WTC11 (cell line): ENCODE measurements around the gene SRPK3. TPM values are rescaled to one million over a fixed set of nuclear protein-coding genes. Genes with fewer than 3 reads are reported as not detected.
A peak's percentile ranks its signal among the peaks of the same experiment; 100 is the strongest.

Source experiments
- ATAC-seq: fragments of 200-7000 bp; cut with Tn5 transposase; 2 replicates; pipeline ENCODE4 v1.10.0; 2021; ENCODE audit warnings: mild to moderate bottlenecking, moderate library complexity
- CTCF ChIA-PET: fragments of 300-600 bp; sonication (Branson Sonifier 250); formaldehyde crosslinking; loops from one replicate; lab custom pipeline; 2021; ENCODE audit warnings: antibody characterized with exemption; lab: Charles Lee
- POLR2A ChIA-PET: fragments of 350-600 bp; sonication (Branson Sonifier 250); formaldehyde crosslinking; loops from one replicate; lab custom pipeline; 2021; ENCODE audit warnings: antibody characterized with exemption; lab: Charles Lee
- DNase-seq: peaks from one replicate; pipeline ENCODE4 v3.0.0; 2021; ENCODE audit warnings: low spot score
- H3K27ac Mint-ChIP-seq: 2 replicates; pipeline ENCODE4 v1.8.0; 2021; ENCODE audit warnings: mixed read lengths
- H3K27me3 Mint-ChIP-seq: 2 replicates; pipeline ENCODE4 v1.8.0; 2021; ENCODE audit warnings: low read depth, mild to moderate bottlenecking, moderate library complexity, mixed read lengths
- H3K36me3 Mint-ChIP-seq: 2 replicates; pipeline ENCODE4 v1.8.0; 2021; ENCODE audit warnings: mixed read lengths
- H3K4me1 Mint-ChIP-seq: 2 replicates; pipeline ENCODE4 v1.8.0; 2022; ENCODE audit warnings: mixed read lengths
- H3K4me3 Mint-ChIP-seq: 2 replicates; pipeline ENCODE4 v1.8.0; 2021; ENCODE audit warnings: mild to moderate bottlenecking, moderate library complexity, mixed read lengths
- H3K9me3 Mint-ChIP-seq: 2 replicates; pipeline ENCODE4 v1.8.0; 2021; ENCODE audit warnings: mixed read lengths
- ARID4B ChIP-seq: sonication (generic); formaldehyde crosslinking; IDR thresholded peaks from 2 replicates; pipeline ENCODE4 v1.8.0; 2023; ENCODE audit warnings: missing genetic modification reagents, mild to moderate bottlenecking, borderline replicate concordance
- ATF6 ChIP-seq: sonication (generic); formaldehyde crosslinking; IDR thresholded peaks from 2 replicates; pipeline ENCODE4 v1.8.1; 2023; ENCODE audit warnings: mild to moderate bottlenecking, missing genetic modification reagents
- CREM ChIP-seq: sonication (generic); formaldehyde crosslinking; IDR thresholded peaks from 2 replicates; pipeline ENCODE4 v1.8.1; 2022; ENCODE audit warnings: mild to moderate bottlenecking, missing genetic modification reagents, moderate library complexity
- GABPB1 ChIP-seq: sonication (generic); formaldehyde crosslinking; IDR thresholded peaks from 2 replicates; pipeline ENCODE4 v1.8.1; 2023; ENCODE audit warnings: mild to moderate bottlenecking, missing genetic modification reagents
- GTF2I ChIP-seq: fragments of 250-450 bp; sonication (Bioruptor Pico); conservative IDR thresholded peaks from 2 replicates; pipeline ENCODE4 v1.4.0; 2021; ENCODE audit warnings: mild to moderate bottlenecking
- IRF1 ChIP-seq: sonication (generic); formaldehyde crosslinking; IDR thresholded peaks from 2 replicates; pipeline ENCODE4 v1.8.0; 2023; ENCODE audit warnings: missing genetic modification reagents
- MXD4 ChIP-seq: fragments of 250-450 bp; sonication (Bioruptor Pico); IDR thresholded peaks from 2 replicates; pipeline ENCODE4 v1.8.0; 2021; ENCODE audit warnings: mild to moderate bottlenecking, moderate library complexity, borderline replicate concordance
- NR2C2 ChIP-seq: sonication (generic); formaldehyde crosslinking; IDR thresholded peaks from 2 replicates; pipeline ENCODE4 v1.8.0; 2022; ENCODE audit warnings: mild to moderate bottlenecking, missing genetic modification reagents
- RORB ChIP-seq: fragments of 250-450 bp; sonication (Bioruptor Pico); IDR thresholded peaks from 2 replicates; pipeline ENCODE4 v1.9.0; 2021; ENCODE audit warnings: mild to moderate bottlenecking
- SP1 ChIP-seq: sonication (generic); formaldehyde crosslinking; conservative IDR thresholded peaks from 2 replicates; pipeline ENCODE4 v1.8.1; 2022; ENCODE audit warnings: missing genetic modification reagents
- ZNF232 ChIP-seq: sonication (generic); formaldehyde crosslinking; IDR thresholded peaks from 2 replicates; pipeline ENCODE4 v1.8.0; 2022; ENCODE audit warnings: mild to moderate bottlenecking, missing genetic modification reagents
- total RNA-seq: library from RNA; stranded (reverse); gene quantifications from 3 replicates; pipeline ENCODE4 v1.2.3, GENCODE V29; 2021
- TF ChIP-seq, protein P1 (sequence below): sonication (generic); formaldehyde crosslinking; IDR thresholded peaks from 2 replicates; pipeline ENCODE4 v1.8.0; 2022; ENCODE audit warnings: missing genetic modification reagents
- TF ChIP-seq, protein P2 (sequence below): sonication (generic); formaldehyde crosslinking; conservative IDR thresholded peaks from 2 replicates; pipeline ENCODE4 v1.8.1; 2023; ENCODE audit warnings: mild to moderate bottlenecking, low read depth, missing genetic modification reagents, moderate library complexity
- TF ChIP-seq, protein P3 (sequence below): sonication (generic); formaldehyde crosslinking; IDR thresholded peaks from 2 replicates; pipeline ENCODE4 v1.8.1; 2022; ENCODE audit warnings: low read depth, mild to moderate bottlenecking, moderate library complexity, missing genetic modification reagents, borderline replicate concordance
- TF ChIP-seq, protein P4 (sequence below): sonication (generic); formaldehyde crosslinking; IDR thresholded peaks from 2 replicates; pipeline ENCODE4 v1.8.0; 2022; ENCODE audit warnings: mild to moderate bottlenecking, missing genetic modification reagents
- TF ChIP-seq, protein P5 (sequence below): fragments of 200-600 bp; IDR thresholded peaks from 2 replicates; pipeline ENCODE4 v1.8.0; 2022; ENCODE audit warnings: antibody characterized with exemption
- TF ChIP-seq, protein P6 (sequence below): sonication (generic); formaldehyde crosslinking; IDR thresholded peaks from 2 replicates; pipeline ENCODE4 v1.8.0; 2022; ENCODE audit warnings: mild to moderate bottlenecking, missing genetic modification reagents

SRPK3 gene
- total RNA-seq, 1 experiment from 2014 or later: not detected

DNA sequence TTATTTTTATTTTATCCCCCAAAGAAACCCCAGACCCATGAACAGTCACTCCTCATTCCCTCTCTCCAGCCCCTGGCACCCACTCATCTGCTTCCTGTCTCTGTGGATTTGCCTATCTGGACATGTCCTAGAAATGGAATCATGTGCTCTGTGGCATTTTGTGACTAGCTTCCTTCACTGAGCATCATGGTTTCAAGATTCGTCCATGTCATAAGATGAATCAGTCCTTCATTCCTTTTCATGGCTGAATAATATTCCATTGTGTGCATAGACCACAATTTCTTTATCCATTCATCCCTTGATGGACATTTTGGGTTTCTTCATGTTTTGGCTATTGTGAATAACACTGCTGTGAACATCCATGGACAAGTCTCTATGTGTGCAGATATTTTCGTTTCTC is 46.0 kb upstream of the SRPK3 start:
- ChIA-PET CTCF (no interaction called here), POLR2A (no interaction called here)
- peaks cover 7% of the 10 kb centered on the region for H3K4me1 Mint-ChIP-seq
- H3K36me3 Mint-ChIP-seq: peaks cover 11% of the 10 kb centered on the region
- no peak overlapping the region for H3K4me3 Mint-ChIP-seq
- H3K9me3 Mint-ChIP-seq: peaks cover 13% of the 10 kb centered on the region
- TF ChIP-seq CREM (CRISPR knock-in tag) (no peak), NR2C2 (CRISPR knock-in tag) (no peak), MXD4 (CRISPR knock-in tag) (no peak), IRF1 (no peak), ATF6 (CRISPR knock-in tag) (no peak)
- TF ChIP-seq, protein P1, sequence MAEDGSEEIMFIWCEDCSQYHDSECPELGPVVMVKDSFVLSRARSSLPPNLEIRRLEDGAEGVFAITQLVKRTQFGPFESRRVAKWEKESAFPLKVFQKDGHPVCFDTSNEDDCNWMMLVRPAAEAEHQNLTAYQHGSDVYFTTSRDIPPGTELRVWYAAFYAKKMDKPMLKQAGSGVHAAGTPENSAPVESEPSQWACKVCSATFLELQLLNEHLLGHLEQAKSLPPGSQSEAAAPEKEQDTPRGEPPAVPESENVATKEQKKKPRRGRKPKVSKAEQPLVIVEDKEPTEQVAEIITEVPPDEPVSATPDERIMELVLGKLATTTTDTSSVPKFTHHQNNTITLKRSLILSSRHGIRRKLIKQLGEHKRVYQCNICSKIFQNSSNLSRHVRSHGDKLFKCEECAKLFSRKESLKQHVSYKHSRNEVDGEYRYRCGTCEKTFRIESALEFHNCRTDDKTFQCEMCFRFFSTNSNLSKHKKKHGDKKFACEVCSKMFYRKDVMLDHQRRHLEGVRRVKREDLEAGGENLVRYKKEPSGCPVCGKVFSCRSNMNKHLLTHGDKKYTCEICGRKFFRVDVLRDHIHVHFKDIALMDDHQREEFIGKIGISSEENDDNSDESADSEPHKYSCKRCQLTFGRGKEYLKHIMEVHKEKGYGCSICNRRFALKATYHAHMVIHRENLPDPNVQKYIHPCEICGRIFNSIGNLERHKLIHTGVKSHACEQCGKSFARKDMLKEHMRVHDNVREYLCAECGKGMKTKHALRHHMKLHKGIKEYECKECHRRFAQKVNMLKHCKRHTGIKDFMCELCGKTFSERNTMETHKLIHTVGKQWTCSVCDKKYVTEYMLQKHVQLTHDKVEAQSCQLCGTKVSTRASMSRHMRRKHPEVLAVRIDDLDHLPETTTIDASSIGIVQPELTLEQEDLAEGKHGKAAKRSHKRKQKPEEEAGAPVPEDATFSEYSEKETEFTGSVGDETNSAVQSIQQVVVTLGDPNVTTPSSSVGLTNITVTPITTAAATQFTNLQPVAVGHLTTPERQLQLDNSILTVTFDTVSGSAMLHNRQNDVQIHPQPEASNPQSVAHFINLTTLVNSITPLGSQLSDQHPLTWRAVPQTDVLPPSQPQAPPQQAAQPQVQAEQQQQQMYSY (CRISPR knock-in tag): no peak
- no peak for ATAC-seq
- no peaks in the 10 kb centered on the region; the same call in 1 of the 2 replicates for H3K27me3 Mint-ChIP-seq
- H3K27ac Mint-ChIP-seq: peak overlapping the region; percentile 3; the same call in 1 of the 2 replicates
- no peak for DNase-seq

GRCh38 chrX:153735274-153735673 is 45.6 kb upstream of the SRPK3 start:
- Mint-ChIP-seq H3K4me3 (no peak overlapping the region), H3K36me3 (peaks cover 11% of the 10 kb centered on the region), H3K27me3 (no peaks in the 10 kb centered on the region; the same call in 1 of the 2 replicates), H3K9me3 (peaks cover 13% of the 10 kb centered on the region), H3K27ac (peak overlapping the region; percentile 3; the same call in 1 of the 2 replicates), H3K4me1 (peaks cover 7% of the 10 kb centered on the region)
- ATAC-seq (peak; percentile 34; the same call in 1 of the 2 replicates), DNase-seq (no peak)
- ChIA-PET POLR2A (no interaction called here), CTCF (no interaction called here)
- TF ChIP-seq GABPB1 (CRISPR knock-in tag) (no peak), ZNF232 (CRISPR knock-in tag) (no peak), RORB (CRISPR knock-in tag) (no peak), SP1 (no peak), ARID4B (CRISPR knock-in tag) (no peak), GTF2I (CRISPR knock-in tag) (no peak)
- TF ChIP-seq, protein P2, sequence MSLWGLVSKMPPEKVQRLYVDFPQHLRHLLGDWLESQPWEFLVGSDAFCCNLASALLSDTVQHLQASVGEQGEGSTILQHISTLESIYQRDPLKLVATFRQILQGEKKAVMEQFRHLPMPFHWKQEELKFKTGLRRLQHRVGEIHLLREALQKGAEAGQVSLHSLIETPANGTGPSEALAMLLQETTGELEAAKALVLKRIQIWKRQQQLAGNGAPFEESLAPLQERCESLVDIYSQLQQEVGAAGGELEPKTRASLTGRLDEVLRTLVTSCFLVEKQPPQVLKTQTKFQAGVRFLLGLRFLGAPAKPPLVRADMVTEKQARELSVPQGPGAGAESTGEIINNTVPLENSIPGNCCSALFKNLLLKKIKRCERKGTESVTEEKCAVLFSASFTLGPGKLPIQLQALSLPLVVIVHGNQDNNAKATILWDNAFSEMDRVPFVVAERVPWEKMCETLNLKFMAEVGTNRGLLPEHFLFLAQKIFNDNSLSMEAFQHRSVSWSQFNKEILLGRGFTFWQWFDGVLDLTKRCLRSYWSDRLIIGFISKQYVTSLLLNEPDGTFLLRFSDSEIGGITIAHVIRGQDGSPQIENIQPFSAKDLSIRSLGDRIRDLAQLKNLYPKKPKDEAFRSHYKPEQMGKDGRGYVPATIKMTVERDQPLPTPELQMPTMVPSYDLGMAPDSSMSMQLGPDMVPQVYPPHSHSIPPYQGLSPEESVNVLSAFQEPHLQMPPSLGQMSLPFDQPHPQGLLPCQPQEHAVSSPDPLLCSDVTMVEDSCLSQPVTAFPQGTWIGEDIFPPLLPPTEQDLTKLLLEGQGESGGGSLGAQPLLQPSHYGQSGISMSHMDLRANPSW (CRISPR knock-in tag): no peak
- TF ChIP-seq, protein P3, sequence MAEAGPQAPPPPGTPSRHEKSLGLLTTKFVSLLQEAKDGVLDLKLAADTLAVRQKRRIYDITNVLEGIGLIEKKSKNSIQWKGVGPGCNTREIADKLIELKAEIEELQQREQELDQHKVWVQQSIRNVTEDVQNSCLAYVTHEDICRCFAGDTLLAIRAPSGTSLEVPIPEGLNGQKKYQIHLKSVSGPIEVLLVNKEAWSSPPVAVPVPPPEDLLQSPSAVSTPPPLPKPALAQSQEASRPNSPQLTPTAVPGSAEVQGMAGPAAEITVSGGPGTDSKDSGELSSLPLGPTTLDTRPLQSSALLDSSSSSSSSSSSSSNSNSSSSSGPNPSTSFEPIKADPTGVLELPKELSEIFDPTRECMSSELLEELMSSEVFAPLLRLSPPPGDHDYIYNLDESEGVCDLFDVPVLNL (CRISPR knock-in tag): no peak
- TF ChIP-seq, protein P4, sequence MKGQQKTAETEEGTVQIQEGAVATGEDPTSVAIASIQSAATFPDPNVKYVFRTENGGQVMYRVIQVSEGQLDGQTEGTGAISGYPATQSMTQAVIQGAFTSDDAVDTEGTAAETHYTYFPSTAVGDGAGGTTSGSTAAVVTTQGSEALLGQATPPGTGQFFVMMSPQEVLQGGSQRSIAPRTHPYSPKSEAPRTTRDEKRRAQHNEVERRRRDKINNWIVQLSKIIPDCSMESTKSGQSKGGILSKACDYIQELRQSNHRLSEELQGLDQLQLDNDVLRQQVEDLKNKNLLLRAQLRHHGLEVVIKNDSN (CRISPR knock-in tag): no peak
- TF ChIP-seq, protein P5, sequence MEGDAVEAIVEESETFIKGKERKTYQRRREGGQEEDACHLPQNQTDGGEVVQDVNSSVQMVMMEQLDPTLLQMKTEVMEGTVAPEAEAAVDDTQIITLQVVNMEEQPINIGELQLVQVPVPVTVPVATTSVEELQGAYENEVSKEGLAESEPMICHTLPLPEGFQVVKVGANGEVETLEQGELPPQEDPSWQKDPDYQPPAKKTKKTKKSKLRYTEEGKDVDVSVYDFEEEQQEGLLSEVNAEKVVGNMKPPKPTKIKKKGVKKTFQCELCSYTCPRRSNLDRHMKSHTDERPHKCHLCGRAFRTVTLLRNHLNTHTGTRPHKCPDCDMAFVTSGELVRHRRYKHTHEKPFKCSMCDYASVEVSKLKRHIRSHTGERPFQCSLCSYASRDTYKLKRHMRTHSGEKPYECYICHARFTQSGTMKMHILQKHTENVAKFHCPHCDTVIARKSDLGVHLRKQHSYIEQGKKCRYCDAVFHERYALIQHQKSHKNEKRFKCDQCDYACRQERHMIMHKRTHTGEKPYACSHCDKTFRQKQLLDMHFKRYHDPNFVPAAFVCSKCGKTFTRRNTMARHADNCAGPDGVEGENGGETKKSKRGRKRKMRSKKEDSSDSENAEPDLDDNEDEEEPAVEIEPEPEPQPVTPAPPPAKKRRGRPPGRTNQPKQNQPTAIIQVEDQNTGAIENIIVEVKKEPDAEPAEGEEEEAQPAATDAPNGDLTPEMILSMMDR: no peak
- TF ChIP-seq, protein P6, sequence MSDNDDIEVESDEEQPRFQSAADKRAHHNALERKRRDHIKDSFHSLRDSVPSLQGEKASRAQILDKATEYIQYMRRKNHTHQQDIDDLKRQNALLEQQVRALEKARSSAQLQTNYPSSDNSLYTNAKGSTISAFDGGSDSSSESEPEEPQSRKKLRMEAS: no peak
